HEK293 (cell line): Measurements from ENCODE around the gene MRTFB.

Experiments used
- CTCF ChIA-PET: fragments of 350-600 bp; formaldehyde crosslinking; extraction: SDS; loops from one replicate; lab custom pipeline; 2021; ENCODE audit warnings: antibody characterized with exemption; lab: Yijun Ruan, JAX
- POLR2A ChIA-PET: fragments of 300-600 bp; formaldehyde crosslinking; extraction: SDS; loops from one replicate; lab custom pipeline; 2020; ENCODE audit warnings: antibody characterized with exemption, inconsistent platforms; lab: Yijun Ruan, JAX
- H3K27ac ChIP-seq: fragments of 200-500 bp; sonication (Bioruptor generic); 2 replicates; pipeline ENCODE4 v1.5.1; 2014; ENCODE audit warnings: low read depth, low read length, control low read depth, inconsistent platforms; ENCODE audit errors: extremely low read depth
- H3K36me3 ChIP-seq, 2 experiments: fragments of 200-500 bp in 1 of 2; sonication (Bioruptor generic) in 1 of 2; 1 replicate in 1 of 2; 2 replicates in 1 of 2; pipeline ENCODE4 v1.5.1; 2014 to 2017; ENCODE audit warnings: inconsistent platforms in 2 of 2, low read length in 2 of 2; ENCODE audit not compliant: control insufficient read depth in 2 of 2, insufficient read depth in 1 of 2
- H3K4me1 ChIP-seq: fragments of 200-500 bp; sonication (Bioruptor generic); 2 replicates; pipeline ENCODE4 v1.5.1; 2014; ENCODE audit warnings: mild to moderate bottlenecking, low read length, inconsistent platforms; ENCODE audit not compliant: control insufficient read depth, insufficient read depth
- H3K4me3 ChIP-seq: 2 replicates; pipeline ENCODE4 v1.5.1; 2011; ENCODE audit warnings: low read depth, mild to moderate bottlenecking, control low read depth, low read length, moderate library complexity
- H3K9me3 ChIP-seq: fragments of 200-500 bp; sonication (Bioruptor generic); 2 replicates; pipeline ENCODE4 v1.5.1; 2014; ENCODE audit warnings: low read depth, low read length, inconsistent platforms; ENCODE audit not compliant: control insufficient read depth, insufficient read depth
- REPIN1 ChIP-seq: fragments of 450-650 bp; formaldehyde crosslinking; IDR thresholded peaks from 2 replicates; pipeline ENCODE4 v1.5.1; 2017; ENCODE audit warnings: missing biosample characterization, missing genetic modification characterization, low read depth
- SCRT1 ChIP-seq: fragments of 450-650 bp; formaldehyde crosslinking; IDR thresholded peaks from 2 replicates; pipeline ENCODE4 v1.5.1; 2016; ENCODE audit warnings: missing biosample characterization, missing genetic modification characterization, borderline replicate concordance
- SCRT2 ChIP-seq: fragments of 450-650 bp; formaldehyde crosslinking; IDR thresholded peaks from 2 replicates; pipeline ENCODE4 v1.5.1; 2016; ENCODE audit warnings: missing biosample characterization, missing genetic modification characterization
- SETDB1 ChIP-seq: IDR thresholded peaks from one replicate; pipeline ENCODE4 v1.6.1; 2017; ENCODE audit warnings: mild to moderate bottlenecking, low read length, moderate library complexity, mixed read lengths; ENCODE audit not compliant: insufficient read length
- TRIM28 ChIP-seq: IDR thresholded peaks from 2 replicates; pipeline ENCODE4 v1.6.1; 2011; ENCODE audit warnings: low read length, control low read depth, borderline replicate concordance
- WT1 ChIP-seq: fragments of 450-650 bp; formaldehyde crosslinking; IDR thresholded peaks from 2 replicates; pipeline ENCODE4 v1.5.1; 2016; ENCODE audit warnings: missing biosample characterization, missing genetic modification characterization
- ZBTB17 ChIP-seq: fragments of 450-650 bp; formaldehyde crosslinking; IDR thresholded peaks from 2 replicates; pipeline ENCODE4 v1.5.1; 2016; ENCODE audit warnings: missing biosample characterization, missing genetic modification characterization
- ZEB2 ChIP-seq: fragments of 450-650 bp; formaldehyde crosslinking; IDR thresholded peaks from 2 replicates; pipeline ENCODE4 v1.5.1; 2016; ENCODE audit warnings: missing biosample characterization, missing genetic modification characterization
- ZFP41 ChIP-seq: fragments of 450-650 bp; formaldehyde crosslinking; IDR thresholded peaks from 2 replicates; pipeline ENCODE4 v1.5.1; 2016; ENCODE audit warnings: missing biosample characterization, missing genetic modification characterization, borderline replicate concordance
- ZNF19 ChIP-seq: fragments of 450-650 bp; formaldehyde crosslinking; IDR thresholded peaks from 2 replicates; pipeline ENCODE4; 2016; ENCODE audit warnings: missing biosample characterization, missing genetic modification characterization, low read depth
- ZNF2 ChIP-seq: fragments of 450-650 bp; formaldehyde crosslinking; IDR thresholded peaks from 2 replicates; pipeline ENCODE4 v1.5.1; 2016; ENCODE audit warnings: missing biosample characterization, missing genetic modification characterization
- ZNF239 ChIP-seq: fragments of 450-650 bp; formaldehyde crosslinking; IDR thresholded peaks from 2 replicates; pipeline ENCODE4 v1.5.1; 2016; ENCODE audit warnings: missing biosample characterization, missing genetic modification characterization
- ZNF610 ChIP-seq: fragments of 450-650 bp; formaldehyde crosslinking; IDR thresholded peaks from 2 replicates; pipeline ENCODE4 v1.5.1; 2016; ENCODE audit warnings: missing biosample characterization, missing genetic modification characterization, borderline replicate concordance
- ZNF623 ChIP-seq: fragments of 450-650 bp; formaldehyde crosslinking; IDR thresholded peaks from 2 replicates; pipeline ENCODE4 v1.5.1; 2016; ENCODE audit warnings: missing biosample characterization, missing genetic modification characterization
- ZNF629 ChIP-seq: fragments of 450-650 bp; formaldehyde crosslinking; IDR thresholded peaks from 2 replicates; pipeline ENCODE4 v1.5.1; 2017; ENCODE audit warnings: missing biosample characterization, missing genetic modification characterization
- ZNF654 ChIP-seq: fragments of 450-650 bp; formaldehyde crosslinking; IDR thresholded peaks from 2 replicates; pipeline ENCODE4 v1.5.1; 2016; ENCODE audit warnings: low read depth, missing biosample characterization, missing genetic modification characterization
- TF ChIP-seq, protein P1 (sequence below): fragments of 450-650 bp; formaldehyde crosslinking; IDR thresholded peaks from 2 replicates; pipeline ENCODE4 v1.5.1; 2016; ENCODE audit warnings: missing biosample characterization, missing genetic modification characterization
- TF ChIP-seq, protein P2 (sequence below): fragments of 450-650 bp; formaldehyde crosslinking; IDR thresholded peaks from 2 replicates; pipeline ENCODE4 v1.5.1; 2016; ENCODE audit warnings: missing biosample characterization, missing genetic modification characterization
- TF ChIP-seq, protein P3 (sequence below): fragments of 450-650 bp; formaldehyde crosslinking; IDR thresholded peaks from 2 replicates; pipeline ENCODE4 v1.5.1; 2016; ENCODE audit warnings: missing biosample characterization, missing genetic modification characterization
- TF ChIP-seq, protein P4 (sequence below): fragments of 450-650 bp; formaldehyde crosslinking; IDR thresholded peaks from 2 replicates; pipeline ENCODE4 v1.5.1; 2017; ENCODE audit warnings: missing biosample characterization, missing genetic modification characterization
- TF ChIP-seq, protein P5 (sequence below): fragments of 450-650 bp; formaldehyde crosslinking; IDR thresholded peaks from 2 replicates; pipeline ENCODE4 v1.5.1; 2016; ENCODE audit warnings: missing biosample characterization, missing genetic modification characterization
- TF ChIP-seq, protein P6 (sequence below): fragments of 450-650 bp; formaldehyde crosslinking; IDR thresholded peaks from 2 replicates; pipeline ENCODE4 v1.5.1; 2016; ENCODE audit warnings: missing biosample characterization, missing genetic modification characterization

The MRTFB gene

DNA sequence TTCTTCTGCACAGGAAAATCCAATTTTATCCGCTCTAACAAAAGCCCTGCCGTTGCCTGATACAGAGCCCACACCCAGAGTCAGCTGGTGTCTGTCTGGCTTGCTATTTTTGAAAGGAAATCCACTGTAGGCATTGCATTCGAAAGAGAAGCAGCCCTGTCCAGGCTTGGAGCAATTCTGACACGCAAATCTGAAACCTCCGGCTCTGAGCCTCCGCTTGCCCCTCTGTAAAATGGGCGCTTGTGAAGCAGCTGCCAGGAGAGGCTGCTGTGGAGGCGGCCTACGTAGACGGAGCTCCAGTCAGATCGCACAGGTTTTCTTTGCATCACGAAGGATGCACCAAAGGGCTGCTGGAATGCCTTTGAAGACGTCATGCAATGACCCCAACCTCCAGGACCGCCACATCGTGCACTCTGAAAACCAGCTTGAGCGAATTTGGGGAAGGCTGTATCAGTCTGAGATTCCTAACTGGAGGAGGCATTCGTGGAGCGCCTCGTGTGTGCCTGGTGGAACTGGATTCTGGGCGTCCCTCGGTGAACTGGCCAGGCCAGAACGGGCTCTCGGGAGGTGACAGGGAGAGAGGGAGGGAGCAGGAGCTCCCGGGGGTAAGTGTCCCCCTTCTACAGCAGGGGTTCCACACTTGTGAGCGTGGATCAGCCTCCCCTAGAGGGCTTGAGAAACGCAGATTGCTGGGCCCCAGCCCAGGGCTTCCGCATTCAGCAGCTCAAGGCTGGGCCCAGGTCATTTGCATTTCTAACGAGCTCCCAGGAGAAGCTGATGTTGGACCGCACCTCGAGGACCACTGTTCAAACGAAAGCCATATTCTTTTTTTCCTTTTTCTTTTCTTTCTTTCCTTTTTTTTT is 215.5 kb downstream of the MRTFB start (continued):
- TF ChIP-seq, protein P1, sequence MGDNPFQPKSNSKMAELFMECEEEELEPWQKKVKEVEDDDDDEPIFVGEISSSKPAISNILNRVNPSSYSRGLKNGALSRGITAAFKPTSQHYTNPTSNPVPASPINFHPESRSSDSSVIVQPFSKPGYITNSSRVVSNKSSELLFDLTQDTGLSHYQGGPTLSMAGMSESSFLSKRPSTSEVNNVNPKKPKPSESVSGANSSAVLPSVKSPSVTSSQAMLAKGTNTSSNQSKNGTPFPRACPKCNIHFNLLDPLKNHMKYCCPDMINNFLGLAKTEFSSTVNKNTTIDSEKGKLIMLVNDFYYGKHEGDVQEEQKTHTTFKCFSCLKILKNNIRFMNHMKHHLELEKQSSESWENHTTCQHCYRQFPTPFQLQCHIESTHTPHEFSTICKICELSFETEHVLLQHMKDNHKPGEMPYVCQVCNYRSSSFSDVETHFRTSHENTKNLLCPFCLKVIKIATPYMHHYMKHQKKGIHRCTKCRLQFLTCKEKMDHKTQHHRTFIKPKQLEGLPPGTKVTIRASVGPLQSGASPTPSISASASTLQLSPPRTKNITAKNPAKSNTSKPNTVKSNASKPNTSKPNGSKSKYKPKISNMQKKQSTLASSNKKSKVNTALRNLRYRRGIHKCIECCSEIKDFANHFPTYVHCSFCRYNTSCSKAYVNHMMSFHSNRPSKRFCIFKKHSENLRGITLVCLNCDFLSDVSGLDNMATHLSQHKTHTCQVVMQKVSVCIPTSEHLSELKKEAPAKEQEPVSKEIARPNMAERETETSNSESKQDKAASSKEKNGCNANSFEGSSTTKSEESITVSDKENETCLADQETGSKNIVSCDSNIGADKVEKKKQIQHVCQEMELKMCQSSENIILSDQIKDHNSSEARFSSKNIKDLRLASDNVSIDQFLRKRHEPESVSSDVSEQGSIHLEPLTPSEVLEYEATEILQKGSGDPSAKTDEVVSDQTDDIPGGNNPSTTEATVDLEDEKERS (tag by site-specific recombination) = 0 out of 2 replicates have a peak, but pooled peaks have one; percentile 48
- TF ChIP-seq ZNF623 (tag by site-specific recombination) = peak; percentile 10; the same call in 1 of the 2 replicates

DNA sequence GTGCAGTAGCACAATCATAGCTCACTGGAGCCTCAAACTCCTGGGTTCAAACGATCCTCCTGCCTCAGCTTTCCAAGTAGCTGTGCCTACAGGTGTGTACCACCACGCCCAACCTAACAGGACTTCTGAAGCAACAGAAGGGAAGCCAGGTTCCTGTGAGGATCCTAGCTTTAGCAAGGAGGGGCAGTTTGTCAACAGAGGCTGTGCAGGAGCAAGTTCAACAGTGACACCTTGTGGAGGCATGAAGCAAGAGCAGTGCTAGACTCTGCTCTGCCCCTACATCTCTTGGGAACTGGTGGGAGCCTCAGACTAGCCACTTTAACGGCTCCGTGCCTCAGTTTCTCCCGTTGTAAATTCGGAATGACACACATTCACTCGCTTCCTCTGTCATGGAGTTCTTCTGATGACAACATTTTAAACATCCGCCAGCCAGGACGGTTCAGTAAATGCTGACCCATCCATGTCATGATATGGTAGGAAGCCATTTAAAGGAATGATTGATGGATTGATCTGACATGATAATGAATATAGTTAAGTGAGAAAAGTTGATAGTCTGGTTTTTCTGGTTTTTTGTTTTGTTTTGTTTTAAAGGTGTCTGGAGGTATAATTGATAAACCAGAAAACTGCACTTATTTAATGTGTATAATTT is 218.7 kb downstream of the MRTFB start:
- POLR2A ChIA-PET = no interaction called here

DNA sequence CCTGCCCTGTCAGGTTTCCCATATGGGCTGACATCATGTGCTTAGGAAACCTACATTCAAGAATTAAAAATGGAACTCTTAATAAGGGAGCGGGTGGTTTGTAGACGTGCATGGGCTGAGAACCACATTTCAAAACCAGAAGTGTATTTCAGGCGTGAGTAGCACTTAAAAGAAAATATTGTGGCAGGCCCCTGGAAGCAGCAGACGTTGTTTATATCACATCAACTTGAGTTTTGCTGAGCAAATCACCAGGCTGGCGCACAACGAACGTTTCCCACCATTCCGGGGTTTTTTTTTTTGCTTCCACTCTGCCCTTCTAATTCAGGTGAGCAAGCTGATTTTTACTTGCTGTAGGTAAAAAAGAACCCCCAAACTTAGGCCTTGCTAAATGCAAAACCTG is 220.2 kb downstream of the MRTFB start:
- ChIA-PET POLR2A (no interaction called here), CTCF (no interaction called here)
- no peaks in the 10 kb centered on the region for H3K9me3 ChIP-seq
- H3K4me3 ChIP-seq = no peak overlapping the region
- H3K4me1 ChIP-seq = no peaks in the 10 kb centered on the region
- no peak overlapping the region for H3K27ac ChIP-seq
- no peaks in the 10 kb centered on the region for H3K36me3 ChIP-seq
- TF ChIP-seq, protein P2, sequence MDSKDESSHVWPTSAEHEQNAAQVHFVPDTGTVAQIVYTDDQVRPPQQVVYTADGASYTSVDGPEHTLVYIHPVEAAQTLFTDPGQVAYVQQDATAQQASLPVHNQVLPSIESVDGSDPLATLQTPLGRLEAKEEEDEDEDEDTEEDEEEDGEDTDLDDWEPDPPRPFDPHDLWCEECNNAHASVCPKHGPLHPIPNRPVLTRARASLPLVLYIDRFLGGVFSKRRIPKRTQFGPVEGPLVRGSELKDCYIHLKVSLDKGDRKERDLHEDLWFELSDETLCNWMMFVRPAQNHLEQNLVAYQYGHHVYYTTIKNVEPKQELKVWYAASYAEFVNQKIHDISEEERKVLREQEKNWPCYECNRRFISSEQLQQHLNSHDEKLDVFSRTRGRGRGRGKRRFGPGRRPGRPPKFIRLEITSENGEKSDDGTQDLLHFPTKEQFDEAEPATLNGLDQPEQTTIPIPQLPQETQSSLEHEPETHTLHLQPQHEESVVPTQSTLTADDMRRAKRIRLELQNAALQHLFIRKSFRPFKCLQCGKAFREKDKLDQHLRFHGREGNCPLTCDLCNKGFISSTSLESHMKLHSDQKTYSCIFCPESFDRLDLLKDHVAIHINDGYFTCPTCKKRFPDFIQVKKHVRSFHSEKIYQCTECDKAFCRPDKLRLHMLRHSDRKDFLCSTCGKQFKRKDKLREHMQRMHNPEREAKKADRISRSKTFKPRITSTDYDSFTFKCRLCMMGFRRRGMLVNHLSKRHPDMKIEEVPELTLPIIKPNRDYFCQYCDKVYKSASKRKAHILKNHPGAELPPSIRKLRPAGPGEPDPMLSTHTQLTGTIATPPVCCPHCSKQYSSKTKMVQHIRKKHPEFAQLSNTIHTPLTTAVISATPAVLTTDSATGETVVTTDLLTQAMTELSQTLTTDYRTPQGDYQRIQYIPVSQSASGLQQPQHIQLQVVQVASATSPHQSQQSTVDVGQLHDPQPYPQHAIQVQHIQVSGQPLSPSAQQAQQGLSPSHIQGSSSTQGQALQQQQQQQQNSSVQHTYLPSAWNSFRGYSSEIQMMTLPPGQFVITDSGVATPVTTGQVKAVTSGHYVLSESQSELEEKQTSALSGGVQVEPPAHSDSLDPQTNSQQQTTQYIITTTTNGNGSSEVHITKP = no peak
- TF ChIP-seq, protein P3, sequence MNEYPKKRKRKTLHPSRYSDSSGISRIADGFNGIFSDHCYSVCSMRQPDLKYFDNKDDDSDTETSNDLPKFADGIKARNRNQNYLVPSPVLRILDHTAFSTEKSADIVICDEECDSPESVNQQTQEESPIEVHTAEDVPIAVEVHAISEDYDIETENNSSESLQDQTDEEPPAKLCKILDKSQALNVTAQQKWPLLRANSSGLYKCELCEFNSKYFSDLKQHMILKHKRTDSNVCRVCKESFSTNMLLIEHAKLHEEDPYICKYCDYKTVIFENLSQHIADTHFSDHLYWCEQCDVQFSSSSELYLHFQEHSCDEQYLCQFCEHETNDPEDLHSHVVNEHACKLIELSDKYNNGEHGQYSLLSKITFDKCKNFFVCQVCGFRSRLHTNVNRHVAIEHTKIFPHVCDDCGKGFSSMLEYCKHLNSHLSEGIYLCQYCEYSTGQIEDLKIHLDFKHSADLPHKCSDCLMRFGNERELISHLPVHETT (tag by site-specific recombination) = no peak
- TF ChIP-seq ZEB2 (tag by site-specific recombination) = no peak
- TF ChIP-seq WT1 (tag by site-specific recombination) = no peak
- TF ChIP-seq ZFP41 = no peak

More for the DNA sequence above, 218.7 kb downstream of the MRTFB start:
- Histone ChIP-seq H3K4me1 (no peaks in the 10 kb centered on the region), H3K36me3 (no peaks in the 10 kb centered on the region), H3K9me3 (no peaks in the 10 kb centered on the region), H3K27ac (no peak overlapping the region), H3K4me3 (no peak overlapping the region)
- CTCF ChIA-PET = interaction anchor here (0.6 to 1.1 kb wide), 10 partner anchors 194 to 425 kb away, joined by 3 to 6 read pairs (median 3); no protein-coding TSS in a partner anchor
- TF ChIP-seq ZNF654 (tag by site-specific recombination) = peak; percentile 96
- TF ChIP-seq SETDB1 = peak; percentile 96
- no peak for TF ChIP-seq ZNF19 (tag by site-specific recombination)
- TF ChIP-seq, protein P4, sequence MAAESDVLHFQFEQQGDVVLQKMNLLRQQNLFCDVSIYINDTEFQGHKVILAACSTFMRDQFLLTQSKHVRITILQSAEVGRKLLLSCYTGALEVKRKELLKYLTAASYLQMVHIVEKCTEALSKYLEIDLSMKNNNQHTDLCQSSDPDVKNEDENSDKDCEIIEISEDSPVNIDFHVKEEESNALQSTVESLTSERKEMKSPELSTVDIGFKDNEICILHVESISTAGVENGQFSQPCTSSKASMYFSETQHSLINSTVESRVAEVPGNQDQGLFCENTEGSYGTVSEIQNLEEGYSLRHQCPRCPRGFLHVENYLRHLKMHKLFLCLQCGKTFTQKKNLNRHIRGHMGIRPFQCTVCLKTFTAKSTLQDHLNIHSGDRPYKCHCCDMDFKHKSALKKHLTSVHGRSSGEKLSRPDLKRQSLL (tag by site-specific recombination) = no peak
- 0 out of 2 replicates have a peak, but pooled peaks have one; percentile 44 for TF ChIP-seq SCRT1
- TF ChIP-seq TRIM28 = peak; percentile 97; the same call in 1 of the 2 replicates
- no peak for TF ChIP-seq REPIN1
- peak; percentile 100 for TF ChIP-seq ZNF2 (tag by site-specific recombination)
- 0 out of 2 replicates have a peak, but pooled peaks have one; percentile 26 for TF ChIP-seq ZBTB17 (tag by site-specific recombination)
- TF ChIP-seq, protein P5, sequence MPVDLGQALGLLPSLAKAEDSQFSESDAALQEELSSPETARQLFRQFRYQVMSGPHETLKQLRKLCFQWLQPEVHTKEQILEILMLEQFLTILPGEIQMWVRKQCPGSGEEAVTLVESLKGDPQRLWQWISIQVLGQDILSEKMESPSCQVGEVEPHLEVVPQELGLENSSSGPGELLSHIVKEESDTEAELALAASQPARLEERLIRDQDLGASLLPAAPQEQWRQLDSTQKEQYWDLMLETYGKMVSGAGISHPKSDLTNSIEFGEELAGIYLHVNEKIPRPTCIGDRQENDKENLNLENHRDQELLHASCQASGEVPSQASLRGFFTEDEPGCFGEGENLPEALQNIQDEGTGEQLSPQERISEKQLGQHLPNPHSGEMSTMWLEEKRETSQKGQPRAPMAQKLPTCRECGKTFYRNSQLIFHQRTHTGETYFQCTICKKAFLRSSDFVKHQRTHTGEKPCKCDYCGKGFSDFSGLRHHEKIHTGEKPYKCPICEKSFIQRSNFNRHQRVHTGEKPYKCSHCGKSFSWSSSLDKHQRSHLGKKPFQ (tag by site-specific recombination) = no peak
- TF ChIP-seq SCRT2 = peak; percentile 77
- TF ChIP-seq ZNF629 (tag by site-specific recombination) = peak; percentile 25; the same call in 1 of the 2 replicates
- TF ChIP-seq ZNF610 (tag by site-specific recombination) = 0 out of 2 replicates have a peak, but pooled peaks have one; percentile 46
- no peak for TF ChIP-seq ZNF239 (tag by site-specific recombination)
- TF ChIP-seq, protein P6, sequence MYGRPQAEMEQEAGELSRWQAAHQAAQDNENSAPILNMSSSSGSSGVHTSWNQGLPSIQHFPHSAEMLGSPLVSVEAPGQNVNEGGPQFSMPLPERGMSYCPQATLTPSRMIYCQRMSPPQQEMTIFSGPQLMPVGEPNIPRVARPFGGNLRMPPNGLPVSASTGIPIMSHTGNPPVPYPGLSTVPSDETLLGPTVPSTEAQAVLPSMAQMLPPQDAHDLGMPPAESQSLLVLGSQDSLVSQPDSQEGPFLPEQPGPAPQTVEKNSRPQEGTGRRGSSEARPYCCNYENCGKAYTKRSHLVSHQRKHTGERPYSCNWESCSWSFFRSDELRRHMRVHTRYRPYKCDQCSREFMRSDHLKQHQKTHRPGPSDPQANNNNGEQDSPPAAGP (tag by site-specific recombination) = peak; percentile 46; the same call in 1 of the 2 replicates
